HG02571 (cell line): ENCODE results near the gene MINDY2.

Experiments
- ATAC-seq: cut with Tn5 transposase; IDR thresholded peaks from one replicate; pipeline ENCODE4 v1.9.1; 2021; ENCODE audit warnings: mild to moderate bottlenecking, moderate library complexity; ENCODE audit not compliant: unreplicated experiment

Gene MINDY2

GRCh38 chr15:58770857-58771620 is at the start of gene MINDY2:
Gene MINDY2 (plus strand): TSS chr15:58771302. CDS start chr15:58771396, 94 bp downstream.
- ATAC-seq = peak; percentile 87

- peak; percentile 66 for ATAC-seq
Measured at GRCh38 chr15:58724466-58724865, 46.6 kb upstream of the MINDY2 start.

GRCh38 chr15:58726867-58727266 is 44.2 kb upstream of the MINDY2 start:
- no peak for ATAC-seq

GRCh38 chr15:58731756-58732535 is 39.2 kb upstream of the MINDY2 start:
- ATAC-seq = no peak

GRCh38 chr15:58732625-58733363 is 38.3 kb upstream of the MINDY2 start:
- no peak for ATAC-seq

GRCh38 chr15:58734859-58735258 is 36.2 kb upstream of the MINDY2 start:
- ATAC-seq = no peak

GRCh38 chr15:58736018-58736643 is 35.0 kb upstream of the MINDY2 start:
- no peak for ATAC-seq

- ATAC-seq = no peak
Measured at GRCh38 chr15:58737298-58737697, 33.8 kb upstream of the MINDY2 start.

GRCh38 chr15:58738046-58738707 is 32.9 kb upstream of the MINDY2 start:
- no peak for ATAC-seq

GRCh38 chr15:58740436-58740835 is 30.7 kb upstream of the MINDY2 start:
- ATAC-seq = no peak

GRCh38 chr15:58741032-58741431 is 30.1 kb upstream of the MINDY2 start:
- no peak for ATAC-seq

- no peak for ATAC-seq
Measured at GRCh38 chr15:58742022-58742813, 28.9 kb upstream of the MINDY2 start.

GRCh38 chr15:58742819-58743502 is 28.1 kb upstream of the MINDY2 start:
- no peak for ATAC-seq

- ATAC-seq = no peak
Measured at GRCh38 chr15:58746174-58746573, 24.9 kb upstream of the MINDY2 start.

- peak; percentile 8 for ATAC-seq
Measured at GRCh38 chr15:58748040-58748851, 22.9 kb upstream of the MINDY2 start.

GRCh38 chr15:58748852-58749531 is 22.1 kb upstream of the MINDY2 start:
- ATAC-seq = peak; percentile 28

GRCh38 chr15:58749532-58750337 is 21.4 kb upstream of the MINDY2 start, which contains the start of gene ADAM10:
Gene ADAM10 (minus strand): TSS chr15:58749707. CDS start chr15:58749534, 173 bp downstream.
- peak; percentile 84 for ATAC-seq
